ENCODE measurements around the gene NR2C2AP.

DNA sequence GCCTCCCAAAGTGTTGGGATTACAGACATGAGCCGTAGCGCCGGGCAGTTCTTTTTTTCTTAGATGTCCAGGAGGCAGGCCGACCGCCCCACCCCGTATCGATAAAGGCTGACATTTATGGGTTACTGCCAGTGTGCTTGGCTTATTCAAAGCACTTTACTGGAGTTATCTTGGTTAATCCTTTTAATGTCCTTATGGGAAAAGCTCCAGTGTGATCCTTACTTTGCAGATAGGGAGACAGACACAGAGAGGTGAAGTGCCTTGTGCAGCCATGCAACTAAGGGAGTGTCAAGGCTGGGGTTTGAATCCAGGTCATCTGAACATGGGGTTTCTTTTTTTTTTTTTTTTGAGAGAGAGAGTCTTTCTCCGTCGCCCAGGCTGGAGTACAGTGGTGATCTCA lies 27.8 kb upstream of the NR2C2AP start:
- TF ChIP-seq, protein P1, sequence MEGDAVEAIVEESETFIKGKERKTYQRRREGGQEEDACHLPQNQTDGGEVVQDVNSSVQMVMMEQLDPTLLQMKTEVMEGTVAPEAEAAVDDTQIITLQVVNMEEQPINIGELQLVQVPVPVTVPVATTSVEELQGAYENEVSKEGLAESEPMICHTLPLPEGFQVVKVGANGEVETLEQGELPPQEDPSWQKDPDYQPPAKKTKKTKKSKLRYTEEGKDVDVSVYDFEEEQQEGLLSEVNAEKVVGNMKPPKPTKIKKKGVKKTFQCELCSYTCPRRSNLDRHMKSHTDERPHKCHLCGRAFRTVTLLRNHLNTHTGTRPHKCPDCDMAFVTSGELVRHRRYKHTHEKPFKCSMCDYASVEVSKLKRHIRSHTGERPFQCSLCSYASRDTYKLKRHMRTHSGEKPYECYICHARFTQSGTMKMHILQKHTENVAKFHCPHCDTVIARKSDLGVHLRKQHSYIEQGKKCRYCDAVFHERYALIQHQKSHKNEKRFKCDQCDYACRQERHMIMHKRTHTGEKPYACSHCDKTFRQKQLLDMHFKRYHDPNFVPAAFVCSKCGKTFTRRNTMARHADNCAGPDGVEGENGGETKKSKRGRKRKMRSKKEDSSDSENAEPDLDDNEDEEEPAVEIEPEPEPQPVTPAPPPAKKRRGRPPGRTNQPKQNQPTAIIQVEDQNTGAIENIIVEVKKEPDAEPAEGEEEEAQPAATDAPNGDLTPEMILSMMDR (IDR thresholded peaks at IDR 0.05; ENCODE audit: low read length), result no peak
- no peak for TF ChIP-seq EZH2 (optimal IDR thresholded peaks at IDR 0.05; ENCODE audit: low read depth, low read length)

Measured in MM.1S (cell line).